NCI-H226 (cell line): ENCODE data around the gene ST7.

ENCODE experiments used
- DNase-seq: peaks from one replicate; pipeline ENCODE4 v3.0.0-alpha.2; 2015

The ST7 gene

DNA sequence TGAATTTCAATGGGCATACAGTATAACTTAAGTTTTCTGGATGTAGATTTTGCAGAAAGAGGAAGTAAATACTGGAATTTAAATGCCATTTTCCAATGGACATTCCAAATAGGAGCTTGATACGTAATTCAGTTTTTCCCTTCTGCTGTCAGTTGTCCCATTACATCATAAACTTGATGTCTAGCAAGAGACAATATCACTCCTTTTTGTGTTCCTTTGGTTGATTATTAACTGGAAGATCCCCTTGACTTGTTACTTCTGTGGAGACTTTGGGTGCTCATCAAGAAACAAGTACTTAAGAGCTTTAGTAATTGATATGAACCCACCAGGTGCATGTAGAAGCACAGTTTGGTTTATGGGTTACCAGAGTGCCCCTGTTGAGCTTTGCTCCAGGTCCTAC lies 116.1 kb downstream of the ST7 start:
- DNase-seq, result no peak

- no peak for DNase-seq
Observed at GRCh38 chr7:117071551-117071950, 118.2 kb downstream of the ST7 start.

DNA sequence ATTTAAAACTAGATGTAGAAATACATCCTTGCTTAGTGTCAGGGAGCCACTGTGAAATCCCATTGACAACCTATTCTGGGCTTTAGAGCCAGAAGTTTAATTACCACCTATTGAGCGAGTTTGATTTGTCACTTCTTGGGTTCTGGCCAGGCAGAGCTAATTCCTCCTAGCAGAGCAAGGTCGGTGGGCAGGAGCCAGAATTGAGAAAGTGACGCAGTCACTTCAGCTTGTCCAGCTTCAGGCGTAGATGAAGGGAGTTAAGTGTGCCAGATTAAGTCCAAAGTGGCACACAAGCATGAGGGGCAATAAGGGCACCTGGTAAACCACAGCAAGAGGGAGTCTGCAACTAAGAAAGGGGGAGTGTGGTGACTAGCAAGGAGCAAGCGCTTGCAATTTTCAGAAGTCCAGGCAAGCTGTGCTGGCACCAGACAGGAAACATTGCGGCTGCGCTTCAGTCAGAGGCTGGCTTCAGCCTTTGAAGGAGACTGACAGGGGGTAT lies 119.4 kb downstream of the ST7 start:
- DNase-seq, result no peak

GRCh38 chr7:117074378-117074777 lies 121.1 kb downstream of the ST7 start:
- no peak for DNase-seq

DNA sequence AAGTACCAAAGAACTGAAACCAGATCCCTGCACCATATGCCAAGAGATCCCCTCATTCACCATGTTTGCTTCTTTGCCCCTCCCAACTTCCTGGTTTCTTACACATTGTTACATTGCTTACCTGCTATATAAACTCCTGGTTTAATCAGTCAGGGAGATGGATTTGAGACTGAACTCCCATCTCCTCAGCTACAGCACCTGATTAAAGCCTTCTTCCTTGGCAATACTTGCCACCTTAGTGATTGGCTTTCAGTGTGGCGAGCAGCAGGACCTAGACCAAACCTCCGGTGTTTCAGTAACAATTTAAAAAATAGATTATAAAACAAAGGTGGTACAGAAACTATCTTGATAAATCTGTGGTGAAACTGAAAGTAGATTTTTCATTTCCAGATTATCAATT lies 122.6 kb downstream of the ST7 start:
- DNase-seq, result no peak

GRCh38 chr7:117076426-117076943 lies 123.2 kb downstream of the ST7 start:
- DNase-seq, result no peak

- no peak for DNase-seq
Observed at GRCh38 chr7:117077658-117078057, 124.4 kb downstream of the ST7 start.

DNA sequence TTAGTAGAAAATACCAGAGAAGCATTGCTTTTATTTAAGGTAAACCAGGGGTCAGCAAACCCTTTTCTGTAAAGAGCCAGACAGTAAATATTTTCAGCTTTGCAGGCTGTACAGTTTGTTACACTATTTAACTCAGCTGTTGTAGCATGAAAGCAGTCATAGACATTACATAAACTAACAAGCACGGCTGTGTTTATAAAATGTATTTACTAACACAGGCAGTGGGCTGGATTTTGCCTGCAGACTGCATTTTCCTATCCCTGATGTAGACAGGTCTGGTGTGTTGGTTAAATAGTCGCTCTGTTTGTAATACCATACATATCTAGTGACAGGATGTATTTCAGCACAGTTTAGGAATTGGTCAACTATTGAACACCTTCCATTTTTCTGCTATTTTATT lies 129.3 kb downstream of the ST7 start:
- DNase-seq, result no peak

- no peak for DNase-seq
Observed at GRCh38 chr7:117083648-117084047, 130.3 kb downstream of the ST7 start.

GRCh38 chr7:117084286-117084685 lies 131.0 kb downstream of the ST7 start:
- DNase-seq, result no peak

- DNase-seq, result no peak
Observed at GRCh38 chr7:117085275-117085674, 132.0 kb downstream of the ST7 start.

GRCh38 chr7:117085769-117086463 lies 132.6 kb downstream of the ST7 start:
- DNase-seq, result peak; percentile 32

DNA sequence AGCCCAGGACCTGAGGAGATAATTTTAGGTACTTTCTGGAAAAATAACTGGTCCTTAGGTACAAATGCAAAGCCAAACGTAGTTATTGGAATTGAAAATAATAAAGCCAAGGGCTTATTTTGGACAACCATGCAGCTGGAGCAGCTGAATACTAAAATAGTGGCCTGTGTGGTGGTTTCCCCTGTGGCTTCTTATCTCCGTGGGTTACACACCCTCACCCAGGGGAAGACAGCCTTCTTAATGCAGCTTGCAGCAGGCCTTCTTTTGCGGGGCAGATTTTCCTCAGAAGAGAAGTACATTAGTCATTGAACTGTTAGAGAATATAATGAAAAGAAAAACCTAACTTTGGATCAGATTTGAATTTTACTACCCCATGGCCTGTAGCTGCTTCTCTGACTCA lies 133.5 kb downstream of the ST7 start:
- DNase-seq, result peak; percentile 31

- no peak for DNase-seq
Observed at GRCh38 chr7:117087639-117088396, 134.5 kb downstream of the ST7 start.

- DNase-seq, result no peak
Observed at GRCh38 chr7:117088623-117089194, 135.4 kb downstream of the ST7 start.

DNA sequence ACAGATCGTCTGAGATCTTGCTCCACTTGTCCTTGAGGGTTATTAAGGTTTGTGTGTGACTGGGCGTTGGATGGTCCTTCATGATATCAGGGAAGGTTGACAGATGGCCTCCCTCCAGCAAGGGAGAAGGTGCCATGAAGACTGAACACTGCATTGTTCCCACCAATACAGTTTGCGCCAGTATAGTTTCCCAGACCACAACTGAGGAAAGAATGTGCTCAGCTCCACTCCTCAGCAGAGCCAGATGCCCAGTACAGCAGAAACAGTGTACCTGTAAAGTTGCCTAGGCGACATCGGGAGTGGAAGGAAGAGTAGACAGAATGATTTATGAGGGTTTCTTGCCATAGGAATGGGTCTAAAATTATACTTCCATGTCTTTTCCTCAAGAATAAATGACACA lies 137.5 kb downstream of the ST7 start:
- DNase-seq, result peak; percentile 31

DNA sequence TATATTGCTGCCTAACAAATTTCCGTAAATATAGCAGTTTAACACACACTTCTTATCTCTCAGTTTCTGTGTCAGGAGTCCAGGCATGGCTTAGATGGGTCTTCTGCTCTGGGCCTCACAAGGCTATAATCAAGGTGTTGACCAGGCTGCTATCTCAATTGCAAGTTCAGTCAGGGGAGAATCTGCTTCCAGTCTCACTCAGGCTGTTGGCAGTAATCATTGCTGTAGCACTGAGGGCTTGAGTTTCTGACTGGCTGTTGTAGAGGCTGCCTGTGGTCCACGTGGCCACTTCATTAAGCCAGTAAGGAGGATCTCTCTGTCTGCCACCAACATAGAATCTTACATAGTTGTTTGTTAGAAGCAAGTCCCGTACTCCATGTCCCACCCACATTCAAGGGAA lies 138.4 kb downstream of the ST7 start:
- no peak for DNase-seq

DNA sequence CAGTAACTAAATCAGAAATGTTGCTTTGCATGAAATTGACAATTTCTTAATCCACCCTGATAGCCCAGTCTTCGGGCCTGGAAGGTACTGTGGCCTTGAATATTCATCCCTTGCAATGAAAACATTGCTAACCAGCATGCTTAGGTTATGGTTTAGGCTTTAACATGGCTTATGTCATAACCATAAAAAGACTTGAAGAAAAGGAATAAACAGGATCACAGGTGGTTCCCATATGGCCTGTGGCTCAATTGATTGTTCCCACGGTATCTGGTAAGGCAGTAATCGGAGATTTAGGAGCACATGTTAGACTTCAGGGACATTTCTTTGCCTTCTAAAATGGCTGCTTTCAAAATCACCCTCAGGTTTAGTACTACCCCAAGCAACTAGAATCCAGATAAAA lies 139.5 kb downstream of the ST7 start:
- no peak for DNase-seq

GRCh38 chr7:117094457-117094856 lies 141.2 kb downstream of the ST7 start:
- DNase-seq, result no peak

DNA sequence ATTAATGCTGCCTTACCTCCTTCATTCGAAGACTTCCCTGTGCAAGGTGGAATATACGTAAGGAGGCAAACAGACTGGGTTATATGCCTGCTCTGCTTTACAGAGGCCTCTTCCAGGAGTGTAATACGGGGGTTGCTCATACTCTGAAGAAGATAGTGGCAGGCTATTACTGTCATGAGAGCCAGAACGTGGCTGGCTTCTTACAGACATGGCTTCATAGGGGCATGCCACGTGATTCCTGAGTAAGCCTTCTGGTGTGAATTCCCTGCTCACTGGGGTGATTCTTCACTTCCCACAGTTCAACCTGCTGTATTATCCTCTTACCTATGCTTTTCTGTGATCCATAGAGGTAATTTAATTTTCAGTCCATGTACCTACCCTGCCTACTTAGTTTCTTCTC lies 141.8 kb downstream of the ST7 start:
- DNase-seq, result no peak

GRCh38 chr7:117096330-117096729 lies 143.0 kb downstream of the ST7 start:
- DNase-seq, result no peak

DNA sequence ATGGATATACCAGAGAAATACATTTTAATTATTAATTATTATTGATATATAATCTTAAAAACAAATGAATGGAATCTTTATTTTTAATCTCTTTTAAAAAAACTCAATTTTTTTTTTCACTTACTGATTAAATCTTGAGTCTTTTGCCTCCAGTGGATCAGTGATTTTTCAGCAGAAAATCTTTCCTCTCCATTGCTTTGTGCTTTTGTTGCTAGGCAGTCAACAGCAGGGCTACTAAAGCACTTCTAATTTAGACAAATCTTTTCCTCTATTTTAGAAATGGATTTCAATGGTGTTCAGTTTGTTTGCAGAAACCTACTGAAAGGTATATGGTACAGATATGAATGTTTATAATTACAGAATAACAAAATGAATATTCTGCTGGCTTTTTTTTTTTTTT lies 143.6 kb downstream of the ST7 start:
- no peak for DNase-seq

DNA sequence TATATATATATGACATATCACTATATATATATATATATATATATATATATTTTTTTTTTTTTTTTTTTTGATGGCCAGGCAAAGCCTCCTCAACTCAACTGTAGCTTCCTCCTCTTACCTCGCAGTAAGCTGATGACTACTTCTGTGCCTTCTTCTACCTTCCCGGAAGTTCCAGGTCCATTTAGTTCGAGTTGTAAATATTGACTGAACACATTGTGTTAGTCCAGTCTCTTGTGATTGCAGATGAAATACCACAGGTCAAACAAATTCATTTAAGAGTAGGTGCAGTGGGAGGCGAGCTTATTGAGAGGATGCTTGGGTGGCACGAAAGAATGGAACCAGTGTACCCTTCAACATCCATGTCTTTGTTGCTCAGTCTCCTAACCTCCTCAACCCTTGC lies 144.6 kb downstream of the ST7 start:
- no peak for DNase-seq

- peak; percentile 87 for DNase-seq
Observed at GRCh38 chr7:117098457-117098856, 145.2 kb downstream of the ST7 start.
